Thoracic aorta (tissue), 2 donors: ENCODE measurements around the gene SF3B6. TPM values are rescaled to one million over a fixed set of nuclear protein-coding genes. Genes with fewer than 3 reads are reported as not detected.

Experiments
- ATAC-seq: fragments of 150-250 bp; one replicate; pipeline ENCODE4 v1.8.0; 2017; ENCODE audit warnings: low read depth; ENCODE audit not compliant: insufficient number of reproducible peaks, low FRiP score
- DNase-seq: peaks from one replicate; pipeline ENCODE4 v3.0.0-alpha.2; 2020; ENCODE audit warnings: low spot score
- H3K27ac ChIP-seq, 2 donors: fragments of 200-600 bp; sonication (generic); 1 replicate in 1 of 2; 2 replicates in 1 of 2; pipeline ENCODE4 v1.5.1; 2016; ENCODE audit warnings: mild to moderate bottlenecking in 2 of 2, moderate library complexity in 2 of 2
- H3K27me3 ChIP-seq: fragments of 200-600 bp; sonication (generic); replicated peaks from 2 replicates; pipeline ENCODE4 v1.6.0; 2016; ENCODE audit warnings: mild to moderate bottlenecking; ENCODE audit not compliant: insufficient read depth
- H3K36me3 ChIP-seq: fragments of 200-600 bp; sonication (generic); one replicate; pipeline ENCODE4 v1.5.1; 2016
- H3K4me1 ChIP-seq, 2 donors: fragments of 200-600 bp; sonication (generic); 1 replicate in 1 of 2; 2 replicates in 1 of 2; pipeline versions ENCODE4 v1.5.1 to v1.6.0; 2016; ENCODE audit warnings: low read depth in 2 of 2, mild to moderate bottlenecking in 1 of 2; ENCODE audit not compliant: control insufficient read depth in 1 of 2
- H3K4me3 ChIP-seq: fragments of 200-600 bp; sonication (generic); 2 replicates; pipeline ENCODE4 v1.5.1; 2016; ENCODE audit warnings: mild to moderate bottlenecking
- H3K9me3 ChIP-seq: fragments of 200-600 bp; sonication (generic); 2 replicates; pipeline ENCODE4 v1.5.1; 2016
- total RNA-seq, 2 donors: library from RNA; depleted of rRNA; stranded (reverse); fragments of >200 nt; gene quantifications; one replicate each; pipeline versions ENCODE4 v1.1.0 to v1.2.3, GENCODE V29; 2016
- TF ChIP-seq, protein P1 (sequence below): fragments of 200-600 bp; sonication (generic); IDR thresholded peaks from one replicate; pipeline ENCODE4 v1.5.1; 2019; ENCODE audit warnings: antibody characterized with exemption

Gene SF3B6
- total RNA-seq, 2 donors from 2014 or later, result 39.7 to 44.1 TPM

GRCh38 chr2:24087032-24087431 is 10.9 kb upstream of the SF3B6 start:
- TF ChIP-seq, protein P1, sequence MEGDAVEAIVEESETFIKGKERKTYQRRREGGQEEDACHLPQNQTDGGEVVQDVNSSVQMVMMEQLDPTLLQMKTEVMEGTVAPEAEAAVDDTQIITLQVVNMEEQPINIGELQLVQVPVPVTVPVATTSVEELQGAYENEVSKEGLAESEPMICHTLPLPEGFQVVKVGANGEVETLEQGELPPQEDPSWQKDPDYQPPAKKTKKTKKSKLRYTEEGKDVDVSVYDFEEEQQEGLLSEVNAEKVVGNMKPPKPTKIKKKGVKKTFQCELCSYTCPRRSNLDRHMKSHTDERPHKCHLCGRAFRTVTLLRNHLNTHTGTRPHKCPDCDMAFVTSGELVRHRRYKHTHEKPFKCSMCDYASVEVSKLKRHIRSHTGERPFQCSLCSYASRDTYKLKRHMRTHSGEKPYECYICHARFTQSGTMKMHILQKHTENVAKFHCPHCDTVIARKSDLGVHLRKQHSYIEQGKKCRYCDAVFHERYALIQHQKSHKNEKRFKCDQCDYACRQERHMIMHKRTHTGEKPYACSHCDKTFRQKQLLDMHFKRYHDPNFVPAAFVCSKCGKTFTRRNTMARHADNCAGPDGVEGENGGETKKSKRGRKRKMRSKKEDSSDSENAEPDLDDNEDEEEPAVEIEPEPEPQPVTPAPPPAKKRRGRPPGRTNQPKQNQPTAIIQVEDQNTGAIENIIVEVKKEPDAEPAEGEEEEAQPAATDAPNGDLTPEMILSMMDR, result no peak
- Histone ChIP-seq H3K4me3 (no peak overlapping the region), H3K27ac (no peak overlapping the region), H3K4me1 (peaks cover 7 to 19% of the 10 kb centered on the region in 2 donors), H3K9me3 (no peaks in the 10 kb centered on the region), H3K36me3 (peaks cover 6% of the 10 kb centered on the region), H3K27me3 (no peaks in the 10 kb centered on the region)
- DNase-seq (no peak), ATAC-seq (no peak)

- Histone ChIP-seq H3K4me1 (peaks cover 7 to 19% of the 10 kb centered on the region in 2 donors), H3K36me3 (peaks cover 7% of the 10 kb centered on the region), H3K27ac (no peak overlapping the region), H3K27me3 (no peaks in the 10 kb centered on the region), H3K9me3 (no peaks in the 10 kb centered on the region), H3K4me3 (no peak overlapping the region)
- DNase-seq (no peak), ATAC-seq (no peak)
- TF ChIP-seq, protein P1, result no peak
Observed at GRCh38 chr2:24086241-24086640, 10.1 kb upstream of the SF3B6 start.

DNA sequence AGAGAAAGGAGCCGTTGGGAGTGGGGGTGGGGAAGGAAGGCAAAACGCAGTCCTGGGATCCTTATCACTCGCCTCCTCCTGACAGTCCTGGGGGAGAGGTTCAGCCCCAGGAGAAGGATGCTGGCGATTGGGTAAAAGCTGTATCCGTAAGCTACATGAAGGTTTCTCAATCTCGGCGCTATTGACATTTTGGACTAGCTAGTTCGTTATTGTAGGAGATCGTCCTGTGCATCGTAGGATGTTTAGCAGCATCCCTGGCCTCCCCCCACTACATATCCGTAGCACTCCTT is 9.0 kb upstream of the SF3B6 start:
- no peak for DNase-seq
- no peak for ATAC-seq
- Histone ChIP-seq H3K27me3 (no peaks in the 10 kb centered on the region), H3K36me3 (peaks cover 7% of the 10 kb centered on the region), H3K4me1 (peaks cover 7 to 19% of the 10 kb centered on the region in 2 donors), H3K4me3 (peak overlapping the region; percentile 74), H3K9me3 (no peaks in the 10 kb centered on the region), H3K27ac (peak overlapping the region; percentile 81 to 87)
- TF ChIP-seq, protein P1, result no peak

DNA sequence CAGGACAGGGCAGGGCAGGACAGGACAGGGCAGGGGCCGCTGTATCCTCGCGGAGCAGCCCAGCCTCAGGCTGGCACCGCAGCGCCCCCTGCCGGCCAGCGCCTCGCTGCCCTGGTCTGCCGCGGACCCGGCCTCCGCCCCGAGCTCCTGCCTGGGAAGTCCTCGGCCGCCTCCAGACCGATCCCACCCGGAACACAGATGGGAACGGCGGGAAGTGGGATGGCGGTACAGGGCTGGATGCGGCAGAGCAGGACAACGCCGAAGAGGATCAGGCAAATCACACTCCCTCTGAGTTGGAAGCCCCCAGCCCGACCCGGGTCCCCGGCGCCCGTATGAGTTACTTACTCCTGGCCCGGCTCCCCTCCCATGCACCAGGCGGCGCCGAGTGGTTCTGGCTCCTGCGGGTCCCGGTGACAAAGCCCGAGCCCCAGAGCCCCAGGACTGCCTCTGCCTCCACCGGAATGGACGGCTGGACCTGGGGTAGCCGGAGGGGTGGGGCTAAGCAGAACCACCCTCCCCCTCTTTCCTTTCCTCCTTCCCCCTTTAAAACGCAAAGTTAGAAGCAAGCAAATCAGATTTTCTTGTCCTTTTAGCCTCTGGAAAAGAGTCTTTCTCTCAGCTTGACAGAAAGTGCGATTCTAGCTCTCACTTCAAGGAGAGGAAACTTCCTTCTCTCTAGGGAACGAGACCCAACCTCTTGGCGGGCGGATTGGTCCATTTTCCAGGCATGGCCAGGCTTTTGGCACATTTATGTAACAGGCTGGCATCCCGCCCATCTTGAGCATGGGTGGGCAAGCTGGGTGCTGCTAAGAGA is 8.5 kb upstream of the SF3B6 start, which contains the start of gene TP53I3:
TSS of gene TP53I3 (minus strand) at position 449 of the 814 bp plus-strand sequence. CDS start 508 bp downstream, outside the sequence.
- Histone ChIP-seq H3K4me1 (peaks cover 7 to 19% of the 10 kb centered on the region in 2 donors), H3K36me3 (peaks cover 7% of the 10 kb centered on the region), H3K27me3 (no peaks in the 10 kb centered on the region), H3K27ac (peak within 1 kb of the TSS; percentile 81 to 87), H3K4me3 (peak within 1 kb of the TSS; percentile 74), H3K9me3 (no peaks in the 10 kb centered on the region)
- TF ChIP-seq, protein P1, result peak; percentile 98
- ATAC-seq, result peak; percentile 88
- DNase-seq, result peak; percentile 47

- ATAC-seq (peak; percentile 24), DNase-seq (no peak)
- Histone ChIP-seq H3K27ac (peak overlapping the region; percentile 81 to 87), H3K4me1 (peaks cover 7 to 19% of the 10 kb centered on the region in 2 donors), H3K36me3 (peaks cover 7% of the 10 kb centered on the region), H3K27me3 (no peaks in the 10 kb centered on the region), H3K9me3 (no peaks in the 10 kb centered on the region), H3K4me3 (peak overlapping the region; percentile 74)
- TF ChIP-seq, protein P1, result no peak
Observed at GRCh38 chr2:24083567-24084385, 7.7 kb upstream of the SF3B6 start.
